ENCODE measurements around the gene TMC3. TPM values are rescaled to one million over a fixed set of nuclear protein-coding genes. Genes with fewer than 3 reads are reported as not detected.
A peak's percentile ranks its signal among the peaks of the same experiment; 100 is the strongest.

The TMC3 gene
- total and polyA plus RNA-seq, 9 of the 15 experiments (the other 6 are each of a cell fraction or from before 2014, with no cell fraction given) = 0.01 to 0.14 TPM; not detected in 7

DNA sequence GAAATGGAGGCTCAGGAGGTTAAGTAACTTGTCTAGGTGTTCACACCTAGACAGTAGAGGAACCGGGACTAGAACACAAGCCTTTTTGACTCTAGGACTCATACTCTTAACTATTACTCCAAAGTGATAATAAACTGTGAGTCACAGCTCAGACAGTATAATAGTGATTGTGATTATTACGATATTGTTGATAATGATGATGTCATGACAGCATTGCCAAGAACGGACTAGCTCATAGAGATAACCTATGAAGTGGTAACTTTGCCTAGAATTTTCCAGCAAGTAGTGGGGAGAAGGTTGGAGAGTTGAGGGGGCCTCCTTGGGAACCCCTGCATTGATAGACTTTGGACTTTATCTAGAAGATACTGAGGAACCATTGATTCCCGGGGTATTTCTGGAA, 84.1 kb downstream of the TMC3 start:
- Histone ChIP-seq H2AFZ (ENCODE audit: low read depth, low read length) (no peak overlapping the region), H3K4me2 (ENCODE audit: insufficient read depth, low read length) (no peak overlapping the region), H3K79me2 (ENCODE audit: control insufficient read depth, insufficient read depth, low read length) (no peaks in the 10 kb centered on the region), H3K9ac (ENCODE audit: insufficient read depth in 1 of 2, low read depth in 2 of 2, low read length in 2 of 2) (no peak overlapping the region), H3K9me1 (ENCODE audit: control insufficient read depth, insufficient read depth, low read length) (no peaks in the 10 kb centered on the region), H3K27me3 (ENCODE audit: control insufficient read depth in 2 of 2, insufficient read depth in 2 of 2, low read length in 2 of 2) (no peaks in the 10 kb centered on the region), H4K20me1 (replicated peaks; ENCODE audit: control insufficient read depth, insufficient read depth, low read length) (no peaks in the 10 kb centered on the region), H3K27ac (ENCODE audit: extremely low read depth, low read depth, low read length) (no peak overlapping the region), H3K4me3 (no peak overlapping the region), H3K9me3 (replicated peaks; ENCODE audit: control insufficient read depth, insufficient read depth, low read depth, low read length) (no peaks in the 10 kb centered on the region), H3K36me3 (ENCODE audit: control insufficient read depth, insufficient read depth, low read length) (no peaks in the 10 kb centered on the region), H3K4me1 (replicated peaks in 1 of 2; ENCODE audit: control insufficient read depth in 2 of 2, insufficient read depth in 2 of 2, low read length in 2 of 2) (no peaks in the 10 kb centered on the region)
- ChIA-PET CTCF (ENCODE audit: low intra/inter-chr PET ratio) (no interaction called here), POLR2A (interaction anchor here (0.5 to 1.6 kb wide), 4 partner anchors 10 to 73 kb away, joined by 3 to 5 read pairs (median 4); no protein-coding TSS in a partner anchor)
- DNase-seq (ENCODE audit: extremely low read depth in 1 of 4, low spot score in 3 of 4) = no peak
- in situ Hi-C loops (cut with MboI) = no loop called here
- no peak for FAIRE-seq
- intact Hi-C loops (cut with micrococcal nuclease) = no loop called here
- WGBS (ENCODE audit: insufficient coverage, low coverage, missing lambda C conversion rate) = 26% methylated on average over 4 of the region's 4 CpGs
- BruUV-seq (replicated peaks) = no TSS peak
- TF ChIP-seq BRD9 (IDR thresholded peaks at IDR 0.05; ENCODE audit: low read depth, partially characterized antibody) = no peak
- TF ChIP-seq, protein P1, sequence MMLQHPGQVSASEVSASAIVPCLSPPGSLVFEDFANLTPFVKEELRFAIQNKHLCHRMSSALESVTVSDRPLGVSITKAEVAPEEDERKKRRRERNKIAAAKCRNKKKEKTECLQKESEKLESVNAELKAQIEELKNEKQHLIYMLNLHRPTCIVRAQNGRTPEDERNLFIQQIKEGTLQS (IDR thresholded peaks at IDR 0.05) = peak; percentile 38; the same call in 1 of the 2 replicates
- TF ChIP-seq, protein P1 (CRISPR knock-in tag; conservative IDR thresholded peaks at IDR 0.05) = no peak
- no peak for ATAC-seq

DNA sequence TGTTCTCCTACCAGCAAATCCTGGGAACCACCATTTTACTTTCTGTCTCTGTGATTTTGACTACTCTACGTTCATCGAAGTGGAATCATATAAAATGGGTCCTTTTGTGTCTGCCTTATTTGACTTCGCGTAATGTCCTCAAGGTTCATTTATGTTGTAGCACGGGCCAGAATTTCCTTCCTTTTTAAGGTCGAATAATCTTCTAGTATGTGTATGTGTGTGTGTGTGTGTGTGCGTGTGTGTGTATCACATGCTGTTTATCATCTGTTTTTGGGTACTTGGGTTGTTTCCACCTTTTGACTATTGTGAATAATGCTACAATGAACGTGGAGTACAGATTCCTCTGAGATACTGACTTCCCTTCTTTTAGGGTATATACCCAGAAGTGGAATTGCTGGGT, 85.4 kb downstream of the TMC3 start:
- POLR2A ChIA-PET = no interaction called here

More for the DNA sequence above, 85.4 kb downstream of the TMC3 start:
- no peaks in the 10 kb centered on the region for H3K9me3 ChIP-seq (replicated peaks; ENCODE audit: control insufficient read depth, insufficient read depth, low read depth, low read length)
- H3K9me1 ChIP-seq (ENCODE audit: control insufficient read depth, insufficient read depth, low read length) = no peaks in the 10 kb centered on the region
- no peak overlapping the region for H3K9ac ChIP-seq (ENCODE audit: insufficient read depth in 1 of 2, low read depth in 2 of 2, low read length in 2 of 2)
- intact Hi-C loops (cut with micrococcal nuclease) (no loop called here), in situ Hi-C loops (cut with MboI) (no loop called here)
- no peak overlapping the region for H3K4me2 ChIP-seq (ENCODE audit: insufficient read depth, low read length)
- no peak for DNase-seq (ENCODE audit: extremely low read depth in 1 of 4, low spot score in 3 of 4)
- no peaks in the 10 kb centered on the region for H3K27me3 ChIP-seq (ENCODE audit: control insufficient read depth in 2 of 2, insufficient read depth in 2 of 2, low read length in 2 of 2)
- no peaks in the 10 kb centered on the region for H3K4me1 ChIP-seq (replicated peaks in 1 of 2; ENCODE audit: control insufficient read depth in 2 of 2, insufficient read depth in 2 of 2, low read length in 2 of 2)
- H3K27ac ChIP-seq (ENCODE audit: extremely low read depth, low read depth, low read length) = no peak overlapping the region
- BruUV-seq (replicated peaks) = no TSS peak
- no peak for ATAC-seq
- no peaks in the 10 kb centered on the region for H3K79me2 ChIP-seq (ENCODE audit: control insufficient read depth, insufficient read depth, low read length)
- CTCF ChIA-PET (ENCODE audit: low intra/inter-chr PET ratio) = no interaction called here
- no peaks in the 10 kb centered on the region for H4K20me1 ChIP-seq (replicated peaks; ENCODE audit: control insufficient read depth, insufficient read depth, low read length)
- no peak for FAIRE-seq
- no peak overlapping the region for H3K4me3 ChIP-seq
- H3K36me3 ChIP-seq (ENCODE audit: control insufficient read depth, insufficient read depth, low read length) = no peaks in the 10 kb centered on the region
- H2AFZ ChIP-seq (ENCODE audit: low read depth, low read length) = no peak overlapping the region
- TF ChIP-seq RNF2 (IDR thresholded peaks at IDR 0.05) = no peak
- 61% methylated on average over 8 of the region's 8 CpGs for WGBS (ENCODE audit: insufficient coverage, low coverage, missing lambda C conversion rate)
